ENCODE results near the gene TRIM2.

Gene TRIM2

DNA sequence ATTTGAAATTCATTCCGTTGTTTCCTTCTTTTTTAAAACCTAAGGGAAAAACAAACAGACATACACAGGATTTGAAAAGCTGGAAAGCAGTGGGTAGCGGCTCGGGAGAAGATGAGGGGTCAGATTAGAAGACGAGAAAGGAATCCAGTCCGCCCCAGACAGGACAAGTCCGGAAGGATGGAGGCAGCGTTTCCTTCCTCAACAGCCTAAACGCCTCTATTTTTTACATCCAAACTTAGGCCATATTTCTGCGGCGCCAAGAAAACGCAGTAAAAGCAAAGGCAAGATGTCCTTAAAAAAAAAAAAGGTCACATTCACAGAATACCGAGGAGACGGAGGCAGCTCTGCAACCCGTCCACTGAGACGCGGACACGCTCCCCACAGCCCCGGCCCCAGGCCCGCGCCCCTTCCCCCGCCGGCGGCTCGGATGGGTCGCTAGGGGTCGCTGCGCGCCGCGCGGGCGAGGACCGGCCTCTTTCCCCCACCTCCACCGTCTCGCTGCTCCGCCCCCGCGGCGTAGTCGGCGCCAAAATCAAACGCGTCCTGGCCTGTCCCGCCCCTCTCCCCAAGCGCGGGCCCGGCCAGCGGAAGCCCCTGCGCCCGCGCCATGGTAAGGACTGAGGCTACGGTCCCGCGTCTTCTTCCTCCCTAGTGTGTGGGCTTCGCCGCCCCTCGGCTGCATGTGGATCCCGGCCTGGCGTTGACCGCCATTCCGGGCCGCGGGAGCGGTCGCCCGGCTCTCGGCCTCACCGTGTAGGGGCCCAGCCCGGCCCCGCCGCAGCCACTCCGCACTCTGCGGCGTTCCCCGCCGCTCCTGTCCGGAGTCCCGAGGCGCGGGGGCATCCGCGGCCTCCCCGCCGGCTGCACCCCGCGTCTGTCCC is 140.1 kb downstream of the TRIM2 start, which contains the start of gene MND1:
TSS of gene MND1 (plus strand) at position 558 of the 881 bp plus-strand sequence. CDS start at position 608, 50 bp downstream.
- peak; percentile 75 for DNase-seq

DNA sequence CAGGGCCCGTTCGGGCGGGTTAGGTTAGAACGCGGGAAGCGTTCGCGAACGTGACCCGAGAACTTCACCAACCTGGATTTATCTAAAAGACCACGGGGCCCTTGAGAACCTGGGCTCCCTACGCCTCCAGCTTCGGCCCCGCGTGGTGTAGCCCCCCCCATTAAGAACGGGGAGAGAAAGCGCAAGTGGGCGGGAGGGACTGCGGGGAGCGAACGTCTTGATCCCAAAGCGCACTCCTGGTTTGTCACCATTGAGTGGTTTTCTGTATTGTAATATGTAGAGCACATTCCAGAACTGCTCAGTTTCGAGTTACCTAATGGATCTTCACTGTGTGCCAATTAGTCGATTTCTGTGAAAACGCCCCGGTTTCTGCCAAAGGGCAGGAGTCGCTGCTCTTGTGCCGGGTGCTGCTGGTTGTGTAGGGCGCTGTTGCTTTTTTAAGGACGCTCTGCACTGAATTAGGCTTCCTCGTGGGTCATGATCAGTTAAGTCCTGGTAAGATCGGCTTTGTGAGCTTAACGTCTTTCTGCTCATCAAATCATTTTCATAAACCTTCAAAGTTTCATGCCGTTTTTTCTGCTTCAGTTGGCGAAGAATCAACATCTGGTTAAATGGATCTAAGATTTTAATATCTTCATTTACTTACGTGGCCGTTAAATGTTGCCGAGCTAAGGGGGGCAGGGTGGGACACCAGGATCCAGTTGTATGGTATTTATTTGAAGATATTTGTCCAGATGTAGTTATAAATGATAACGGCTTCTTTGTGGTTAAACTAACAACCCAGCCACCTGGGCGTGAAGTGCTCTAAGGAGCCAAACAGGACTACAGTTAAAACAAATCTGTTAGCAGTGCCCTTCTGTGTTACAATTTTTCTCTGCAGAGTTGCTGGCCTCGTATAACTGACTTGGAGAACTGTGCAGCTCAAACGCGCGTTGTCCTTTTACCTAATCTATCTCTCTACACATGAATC is 141.1 kb downstream of the TRIM2 start:
- peak; percentile 62 for DNase-seq

DNA sequence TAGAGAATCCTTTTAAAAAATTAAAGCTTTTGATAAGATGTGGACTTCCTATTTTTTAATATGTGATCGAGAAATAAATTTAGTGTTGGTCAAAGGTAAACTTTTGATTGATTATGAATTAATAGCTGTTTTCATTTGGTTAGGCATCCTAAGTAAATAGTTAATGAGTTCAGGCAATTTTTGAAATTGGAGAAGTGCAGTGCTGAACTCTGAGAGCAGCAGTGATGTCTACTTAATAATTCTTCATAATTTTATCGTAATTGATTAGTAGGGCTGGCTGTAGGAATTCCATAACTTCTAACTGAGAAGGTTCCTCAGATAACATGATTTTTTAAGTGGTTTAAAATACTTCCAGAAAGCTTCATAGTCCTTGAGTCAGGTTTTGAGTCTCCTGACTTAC is 141.8 kb downstream of the TRIM2 start:
- DNase-seq = no peak

DNA sequence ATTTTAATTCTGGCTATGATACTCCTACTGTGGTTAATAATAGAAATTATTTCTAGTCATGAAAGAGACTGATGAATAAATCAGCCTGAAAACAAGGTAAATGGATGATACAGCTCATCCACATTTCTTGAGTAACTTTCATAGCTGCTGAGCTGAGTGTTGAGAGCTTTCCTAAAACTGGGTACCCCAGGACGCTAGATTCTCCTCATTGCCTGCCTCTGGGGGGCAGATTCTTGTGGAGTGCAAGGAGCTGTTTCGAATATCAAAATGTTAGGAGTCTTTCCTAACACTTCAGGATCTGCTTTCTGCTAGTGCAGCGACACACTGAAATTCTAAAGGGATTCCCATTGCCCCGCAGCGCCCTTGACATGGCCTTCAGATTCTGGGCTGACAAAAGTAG is 142.3 kb downstream of the TRIM2 start:
- DNase-seq = no peak

DNA sequence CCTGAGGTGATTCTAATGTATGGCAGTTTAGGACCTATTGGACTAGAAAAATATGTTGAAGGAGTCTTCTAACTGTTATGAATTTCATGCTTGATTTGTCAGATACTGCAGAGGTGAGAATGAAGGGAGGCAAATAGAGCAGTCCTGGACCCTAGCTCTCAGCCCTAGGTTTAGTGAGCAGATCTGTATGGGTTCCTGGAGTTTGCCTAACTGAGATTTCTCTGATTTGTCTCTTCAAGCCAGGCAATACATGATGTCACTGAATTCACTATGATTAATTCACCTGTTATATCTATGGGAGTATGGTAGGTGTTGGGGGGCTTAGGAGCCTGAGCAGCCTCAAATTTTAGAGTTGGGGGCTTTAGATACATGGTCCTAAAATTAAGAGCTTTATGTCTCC is 142.9 kb downstream of the TRIM2 start:
- DNase-seq = no peak

DNA sequence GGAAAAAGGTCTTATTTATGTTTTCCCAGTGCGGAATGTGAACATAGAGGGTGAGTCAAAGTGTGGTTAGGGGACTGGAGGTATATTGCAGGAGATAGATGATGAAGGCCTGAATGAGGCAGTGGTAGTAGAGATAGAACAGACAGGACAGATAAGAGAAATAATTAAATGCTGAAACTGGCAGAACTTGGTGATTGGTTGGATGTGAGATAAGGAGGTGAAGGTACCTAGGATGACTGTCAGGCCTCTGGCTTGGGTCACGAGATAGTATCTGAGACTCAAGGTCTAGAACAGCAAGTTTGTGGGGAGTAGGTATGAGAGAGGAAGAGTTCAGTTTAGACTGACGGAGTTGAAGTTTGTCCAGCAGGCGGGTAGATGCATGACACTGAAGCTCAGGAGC is 143.8 kb downstream of the TRIM2 start:
- no peak for DNase-seq

DNA sequence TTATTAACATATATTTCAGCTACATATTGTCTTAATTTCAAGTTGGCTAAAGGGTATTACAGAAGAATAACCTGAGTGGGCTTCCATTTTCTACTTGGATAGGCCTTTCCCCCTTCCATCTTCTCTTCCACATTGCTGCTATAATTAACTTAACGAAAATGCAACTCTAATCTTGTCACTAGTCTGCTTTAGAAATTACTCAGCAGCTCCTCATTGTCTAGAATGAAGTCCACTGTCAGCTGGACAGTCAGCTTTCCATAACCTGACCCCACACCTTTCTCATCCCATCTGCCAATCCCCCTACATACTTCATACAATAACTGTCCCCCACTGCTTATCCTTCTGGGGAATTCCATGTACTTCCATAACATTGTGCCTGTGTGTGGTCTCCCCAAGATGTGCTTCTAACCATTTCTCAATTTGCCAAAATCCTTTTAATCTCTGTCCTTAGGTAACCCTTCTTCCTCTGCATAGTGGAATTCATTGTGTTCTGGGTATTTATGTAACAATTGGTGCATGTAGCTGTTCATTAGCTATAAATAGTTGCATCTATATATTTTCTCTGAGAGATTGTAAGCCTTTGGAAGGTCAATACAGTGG is 145.1 kb downstream of the TRIM2 start:
- no peak for DNase-seq

DNA sequence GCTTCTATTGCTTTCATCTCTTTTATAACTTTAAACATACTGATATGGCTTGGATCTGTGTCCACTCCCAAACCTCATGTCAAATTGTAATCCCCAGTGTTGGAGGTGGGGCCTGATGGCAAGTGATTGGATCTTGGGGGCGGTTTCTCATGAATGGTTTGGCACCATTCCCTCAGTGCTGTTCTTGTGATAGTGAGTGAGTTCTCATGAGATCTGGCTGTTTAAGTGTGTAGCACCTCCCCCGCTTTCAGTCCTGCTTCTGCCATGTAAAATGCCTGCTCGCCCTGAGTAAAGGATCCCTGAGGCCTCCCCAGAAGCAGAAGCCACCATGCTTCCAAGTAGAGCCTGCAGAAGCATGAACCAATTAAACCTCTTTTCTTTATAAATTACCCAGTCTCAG is 157.9 kb downstream of the TRIM2 start:
- no peak for DNase-seq

DNA sequence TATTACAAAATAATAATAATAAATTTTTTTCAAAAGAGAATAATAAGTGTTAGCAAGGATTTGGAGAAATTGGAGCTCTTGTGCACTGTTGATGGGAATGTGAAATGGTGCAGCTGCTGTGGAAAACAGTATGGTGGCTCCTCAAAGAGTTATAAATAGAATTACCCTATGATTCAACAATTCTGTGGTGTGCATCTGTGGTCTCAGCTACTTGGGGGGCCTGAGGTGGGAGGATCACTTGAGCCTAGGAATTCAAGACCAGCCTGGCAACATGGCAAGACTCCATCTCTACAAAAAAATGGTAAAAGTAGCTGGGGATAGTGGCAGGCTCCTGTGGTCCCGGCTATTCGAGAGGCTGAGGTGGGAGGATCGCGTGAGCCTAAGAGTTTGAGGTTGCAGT is 159.8 kb downstream of the TRIM2 start:
- DNase-seq = no peak

DNA sequence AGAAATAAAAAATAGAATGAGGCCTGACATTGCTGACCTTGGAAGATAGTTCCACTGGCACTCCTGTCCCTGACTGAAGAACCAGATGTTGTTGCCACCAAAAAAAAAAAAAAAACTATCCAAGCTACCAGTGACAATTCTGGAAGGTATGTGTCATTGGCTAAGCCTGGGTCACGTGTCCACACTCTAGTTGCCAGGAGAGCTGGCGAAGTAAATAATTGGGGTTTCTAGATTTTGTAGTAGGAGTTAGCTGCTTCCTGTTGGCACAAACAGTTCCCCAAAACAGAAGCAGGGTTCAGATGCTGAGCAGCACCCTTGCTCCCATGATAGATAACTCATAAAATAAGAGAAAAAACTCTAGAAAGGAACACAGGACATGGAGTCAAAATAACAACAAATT is 160.8 kb downstream of the TRIM2 start:
- no peak for DNase-seq

DNA sequence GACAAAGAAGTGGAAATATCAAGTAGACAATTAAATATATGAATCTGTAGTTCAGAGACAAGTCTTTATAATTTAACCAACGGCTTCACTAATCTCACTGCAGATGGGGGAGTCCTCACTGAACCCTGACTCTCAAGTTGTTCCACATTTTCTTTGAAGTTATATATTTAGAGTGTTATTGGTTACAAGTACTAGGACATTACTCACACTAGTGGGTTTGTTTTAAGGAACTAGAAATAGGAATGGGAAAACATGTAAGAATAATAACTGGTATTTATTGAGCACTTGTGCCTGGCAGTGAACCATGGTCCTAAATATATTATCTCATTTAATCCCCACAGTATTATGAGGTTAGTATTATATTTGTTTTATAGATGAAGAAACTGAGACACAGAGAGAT is 162.2 kb downstream of the TRIM2 start:
- DNase-seq = no peak

DNA sequence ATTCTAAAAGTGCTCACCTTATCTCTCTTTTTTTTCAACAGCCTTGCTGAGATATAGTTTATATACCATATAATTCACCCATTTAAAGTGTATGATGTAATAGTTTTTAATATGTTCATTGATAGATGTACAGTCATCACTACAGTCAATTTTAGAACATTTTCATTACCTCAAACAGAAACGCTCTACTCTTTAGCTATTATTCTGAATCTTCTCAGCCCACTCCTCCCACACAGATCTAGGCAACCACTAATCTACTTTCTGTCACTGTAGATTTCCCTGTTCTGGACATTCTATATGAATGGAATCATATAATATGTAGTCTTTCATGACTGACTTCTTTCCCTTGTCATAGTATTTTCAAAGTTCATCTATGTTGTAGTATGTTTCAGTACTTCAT is 162.8 kb downstream of the TRIM2 start:
- no peak for DNase-seq

DNA sequence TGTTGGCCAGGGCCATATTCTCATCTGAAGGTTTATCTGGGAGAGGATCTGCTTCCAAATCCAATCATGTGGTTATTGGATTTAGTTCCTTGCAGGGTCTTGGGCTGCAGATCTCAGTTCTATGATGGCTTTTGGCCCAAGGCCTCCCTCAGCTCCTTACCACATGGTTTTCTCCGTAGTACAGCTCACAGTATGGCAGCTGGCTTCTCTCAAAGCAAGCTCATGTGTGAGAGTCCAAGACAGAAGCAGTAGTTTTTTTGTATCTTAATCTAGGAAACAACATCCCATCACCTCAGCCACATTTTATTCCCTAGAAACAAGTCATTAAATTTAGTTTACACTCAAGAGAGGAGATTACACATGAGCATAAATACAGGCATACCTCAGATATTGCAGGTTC is 164.8 kb downstream of the TRIM2 start:
- no peak for DNase-seq

DNA sequence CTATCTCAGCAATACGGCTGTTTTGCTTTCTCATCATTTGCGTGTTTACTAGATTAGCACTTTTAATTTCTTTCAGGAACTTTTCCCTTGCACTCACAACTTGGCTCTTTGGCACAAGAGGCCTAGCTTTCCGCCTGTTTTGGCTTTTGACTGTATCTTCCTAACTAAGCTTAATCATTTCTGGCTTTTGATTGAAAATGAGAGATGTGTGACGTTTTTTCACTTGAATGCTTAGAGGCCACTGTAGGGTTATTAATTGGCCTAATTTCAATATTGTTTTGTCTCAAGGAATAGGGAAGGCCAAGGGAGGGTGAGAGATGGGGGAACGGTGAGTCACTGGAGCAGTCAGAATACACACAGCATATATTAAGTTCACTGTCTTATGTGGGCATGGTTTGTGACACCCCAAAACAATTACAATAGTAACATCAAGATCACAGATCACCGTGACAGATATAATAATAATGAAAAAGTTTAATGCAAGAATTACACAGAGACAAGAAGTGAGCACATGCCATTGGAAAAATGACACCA is 167.5 kb downstream of the TRIM2 start:
- DNase-seq = no peak

DNA sequence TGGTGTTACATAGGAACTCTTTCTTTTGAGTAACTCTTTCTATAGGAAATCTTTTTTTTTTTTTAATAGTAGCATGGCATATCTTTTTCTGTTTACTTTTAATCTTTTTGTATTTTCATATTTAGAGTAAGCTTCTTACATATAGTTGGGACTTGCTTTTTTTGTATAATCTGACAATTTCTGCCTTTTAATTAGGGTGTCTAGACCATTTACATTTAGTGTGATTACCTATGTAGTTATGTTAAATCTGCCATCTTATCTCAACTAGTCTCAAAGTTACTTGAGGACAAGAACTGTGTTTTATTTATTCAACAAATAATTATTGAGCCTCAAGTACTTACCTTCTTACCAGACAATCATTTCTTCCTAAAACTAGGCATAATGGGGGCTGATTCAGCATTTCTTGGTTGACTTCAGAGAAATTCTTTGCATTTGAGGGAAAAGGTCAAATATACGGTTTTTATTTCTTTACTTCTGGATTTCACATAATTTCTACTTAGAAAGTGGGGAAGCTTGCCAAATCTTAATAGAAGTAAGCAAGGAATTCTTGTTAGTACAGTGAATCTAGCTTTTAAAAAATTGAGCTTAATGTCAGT is 168.8 kb downstream of the TRIM2 start:
- no peak for DNase-seq

DNA sequence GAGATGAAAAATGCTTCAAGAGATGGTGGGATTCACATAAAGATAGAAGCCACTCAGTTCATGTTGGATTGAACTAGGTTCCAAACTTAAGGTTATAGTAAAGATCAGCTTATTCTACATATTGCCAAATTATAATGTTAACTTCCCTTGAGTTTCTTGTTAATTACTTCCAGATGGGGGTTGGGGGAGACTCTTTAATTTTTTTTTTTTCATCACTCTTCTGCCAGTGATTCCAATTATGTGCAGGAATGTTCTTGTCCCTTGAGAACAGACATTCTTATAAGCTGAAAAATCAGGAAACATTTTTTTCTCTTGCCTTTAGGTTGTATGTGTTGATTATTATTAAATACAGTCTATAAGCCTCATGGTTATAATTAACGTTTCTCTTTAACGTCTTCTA is 170.2 kb downstream of the TRIM2 start:
- DNase-seq = no peak

DNA sequence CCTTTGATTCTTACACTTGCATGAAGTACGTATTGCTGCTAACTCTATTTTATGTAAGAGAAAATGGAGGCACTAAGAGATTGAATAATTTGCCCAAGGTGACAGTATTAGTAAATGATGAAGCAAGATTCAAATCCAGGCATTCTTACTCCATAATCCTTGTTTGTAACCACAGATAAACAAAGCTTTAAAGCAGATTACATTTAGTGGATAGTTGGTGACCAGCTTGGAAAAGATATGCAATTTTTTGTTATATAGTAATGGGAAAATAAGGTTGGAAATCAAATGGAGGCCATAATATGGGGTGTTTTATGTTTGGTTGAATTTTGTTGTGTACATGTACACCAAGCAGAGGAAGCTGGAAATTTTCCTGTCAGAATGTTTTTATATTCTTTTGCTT is 171.1 kb downstream of the TRIM2 start:
- no peak for DNase-seq

DNA sequence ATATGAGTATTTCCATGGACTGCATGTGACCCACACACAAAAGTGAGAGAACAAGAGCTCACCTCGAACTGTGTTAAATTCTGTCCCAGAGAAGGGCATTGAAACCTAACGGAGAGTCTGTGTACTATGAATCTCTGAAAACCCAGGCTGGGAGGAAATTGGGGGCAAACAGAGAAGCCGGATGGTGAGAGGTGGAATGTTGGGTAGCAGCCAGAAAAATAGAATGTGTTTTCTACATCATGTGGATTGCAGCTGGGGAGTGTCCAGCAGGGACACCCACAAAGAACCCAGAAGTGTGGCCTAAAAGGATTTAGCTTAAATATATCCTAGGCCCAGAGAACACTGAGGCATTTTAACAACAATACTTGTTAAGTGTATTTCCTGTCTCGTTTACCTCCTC is 178.9 kb downstream of the TRIM2 start:
- DNase-seq = no peak

DNA sequence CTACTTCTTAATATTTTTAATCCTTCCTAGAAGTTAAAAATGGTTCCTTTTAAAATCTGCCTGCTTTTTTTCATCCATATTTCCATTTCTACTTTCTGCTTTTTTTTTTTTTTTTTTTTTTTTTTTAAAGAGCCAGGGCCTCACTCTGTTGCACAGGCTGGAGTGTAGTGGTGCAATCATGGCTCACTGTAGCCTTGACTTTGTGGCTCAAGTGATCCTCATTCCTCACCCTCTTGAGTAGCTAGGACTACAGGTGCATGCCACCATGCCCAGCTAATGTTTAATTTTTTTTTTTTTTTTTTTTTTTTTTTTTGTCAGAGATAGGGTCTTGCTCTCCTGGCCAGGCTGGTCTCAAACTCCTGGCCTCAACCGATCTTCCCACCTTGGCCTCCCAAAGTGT is 179.9 kb downstream of the TRIM2 start:
- no peak for DNase-seq

DNA sequence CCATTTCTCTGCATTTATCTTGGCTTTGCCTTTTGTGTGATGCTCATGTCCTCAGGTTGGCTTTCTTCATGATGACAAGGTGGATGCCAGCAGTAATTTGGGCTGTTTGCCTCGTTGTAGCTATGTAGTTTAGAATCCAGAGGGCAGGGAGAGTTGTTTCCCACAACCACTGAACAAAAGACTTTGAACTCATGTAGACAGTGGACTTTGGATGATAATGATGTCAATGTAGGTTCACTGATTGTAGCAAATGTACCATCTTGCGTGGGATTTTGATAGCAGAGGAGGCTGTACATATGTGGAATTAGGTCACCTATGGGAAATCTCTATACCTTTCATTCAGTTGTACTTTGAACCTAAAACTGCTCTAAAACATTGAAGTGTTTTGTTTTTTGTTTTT is 181.5 kb downstream of the TRIM2 start:
- DNase-seq = no peak

DNA sequence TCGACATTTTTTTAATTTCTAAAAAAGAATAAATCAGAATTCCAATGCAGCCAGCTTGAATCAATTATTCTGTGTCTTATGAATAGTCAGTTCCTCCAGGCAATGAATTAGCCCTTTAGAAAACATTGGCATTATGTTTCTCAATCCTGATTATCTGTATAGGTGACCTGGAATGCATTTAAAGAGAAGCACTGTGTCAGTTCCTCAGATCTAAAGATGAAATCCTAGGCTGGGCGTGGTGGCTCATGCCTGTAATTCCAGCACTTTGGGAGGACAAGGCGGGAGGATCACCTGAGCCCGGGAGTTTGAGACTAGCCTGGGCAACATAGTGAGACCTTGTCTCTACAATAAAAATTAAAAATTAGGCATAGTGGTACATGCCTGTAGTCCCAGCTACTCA is 183.7 kb downstream of the TRIM2 start:
- DNase-seq = no peak
